GM18858 (cell line): ENCODE data around the gene NDUFAF2.
"Not testable (repeated sequence)": the region's sequence is repeated elsewhere in the genome, so short reads cannot be mapped to it uniquely, and the experiment has no call there.

Experiments
- ATAC-seq: cut with Tn5 transposase; IDR thresholded peaks from one replicate; pipeline ENCODE4 v1.9.1; 2021; ENCODE audit not compliant: unreplicated experiment

The NDUFAF2 gene

GRCh38 chr5:61047346-61047745, 102.3 kb downstream of the NDUFAF2 start:
- no peak for ATAC-seq

- no peak for ATAC-seq
These were observed 103.5 kb downstream of the NDUFAF2 start for GRCh38 chr5:61048534-61048933.

DNA sequence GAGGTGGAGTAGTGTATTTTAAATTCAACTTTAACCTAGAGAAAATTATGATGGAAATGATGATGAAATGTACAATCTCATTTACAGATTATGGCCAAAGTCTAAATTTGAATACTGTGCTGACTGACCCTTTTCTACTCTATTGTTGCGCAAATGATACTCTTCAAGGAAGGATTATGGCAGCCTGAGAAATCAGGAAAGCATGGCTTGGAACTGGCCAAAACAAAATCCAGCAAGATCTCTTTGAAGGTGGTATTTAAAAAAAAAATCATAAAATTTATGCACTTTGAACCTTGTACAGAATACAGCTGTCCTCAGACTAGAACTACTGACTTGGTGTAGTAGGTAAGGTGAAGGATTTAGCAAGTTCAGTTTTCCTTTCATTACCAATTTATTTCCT, 105.3 kb downstream of the NDUFAF2 start:
- no peak for ATAC-seq

DNA sequence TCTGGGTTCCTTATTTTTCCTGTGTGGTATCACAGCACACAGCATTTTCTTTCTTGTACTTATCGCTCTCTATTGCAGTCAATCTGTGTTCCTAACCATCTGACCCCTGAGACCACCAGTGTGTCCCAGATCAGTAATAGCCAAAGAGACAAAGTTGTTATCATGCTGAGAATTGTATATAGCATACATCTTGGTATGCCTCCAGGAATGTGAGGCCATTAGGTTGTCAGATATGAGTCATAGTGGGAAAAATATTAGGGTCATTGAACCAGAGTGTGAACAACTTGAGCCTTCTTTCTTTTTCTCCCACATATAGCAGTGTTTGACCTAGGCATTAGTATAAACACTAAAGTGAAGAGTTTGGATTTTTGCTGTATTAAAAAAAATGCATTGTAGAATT, 106.3 kb downstream of the NDUFAF2 start:
- ATAC-seq: no peak

GRCh38 chr5:61052882-61053281, 107.9 kb downstream of the NDUFAF2 start:
- ATAC-seq: no peak

- ATAC-seq: no peak
These were observed 108.9 kb downstream of the NDUFAF2 start for GRCh38 chr5:61053937-61054336.

GRCh38 chr5:61055434-61056006, 110.5 kb downstream of the NDUFAF2 start:
- ATAC-seq: no peak

GRCh38 chr5:61059499-61059898, 114.5 kb downstream of the NDUFAF2 start:
- no peak for ATAC-seq

- no peak for ATAC-seq
These were observed 124.1 kb downstream of the NDUFAF2 start for GRCh38 chr5:61069150-61069549.

DNA sequence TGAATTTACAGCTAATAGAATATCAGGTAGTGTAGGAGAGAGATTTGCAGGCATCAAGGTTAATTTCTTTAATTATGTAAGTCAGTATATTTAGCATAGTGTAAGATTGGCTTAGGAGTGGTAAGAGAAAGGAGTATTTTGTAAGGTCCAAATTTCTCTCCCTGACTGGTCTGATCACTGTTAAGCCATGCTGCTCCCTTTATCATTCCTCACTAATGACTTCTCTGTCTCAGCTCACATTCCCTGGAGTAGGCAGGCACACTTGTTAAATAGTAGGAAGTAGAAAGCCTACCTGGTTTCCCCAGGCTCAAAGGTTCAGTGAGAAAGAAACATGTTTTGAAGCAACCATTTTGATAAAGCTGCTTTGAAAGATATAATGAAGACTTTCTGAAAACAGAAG, 126.5 kb downstream of the NDUFAF2 start:
- ATAC-seq: no peak

DNA sequence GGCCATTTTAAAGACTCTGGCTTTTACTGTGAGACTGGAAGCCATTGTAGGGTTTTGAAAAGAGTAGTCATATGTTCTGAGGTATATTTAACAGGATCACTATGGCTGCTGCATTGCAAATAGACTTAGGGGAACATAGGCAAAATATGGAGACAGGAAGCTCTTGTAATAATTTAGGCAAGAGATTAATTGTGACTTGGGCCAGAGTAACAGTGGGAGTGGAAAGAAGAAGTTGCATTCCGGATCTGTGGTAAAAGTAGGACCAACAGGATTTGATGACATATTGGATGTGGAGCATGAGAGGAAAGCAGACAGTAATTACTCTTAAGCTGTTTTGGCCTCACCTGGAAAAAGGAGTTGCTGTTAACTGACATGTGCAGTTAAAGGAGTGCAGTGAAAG, 131.6 kb downstream of the NDUFAF2 start:
- ATAC-seq: no peak

DNA sequence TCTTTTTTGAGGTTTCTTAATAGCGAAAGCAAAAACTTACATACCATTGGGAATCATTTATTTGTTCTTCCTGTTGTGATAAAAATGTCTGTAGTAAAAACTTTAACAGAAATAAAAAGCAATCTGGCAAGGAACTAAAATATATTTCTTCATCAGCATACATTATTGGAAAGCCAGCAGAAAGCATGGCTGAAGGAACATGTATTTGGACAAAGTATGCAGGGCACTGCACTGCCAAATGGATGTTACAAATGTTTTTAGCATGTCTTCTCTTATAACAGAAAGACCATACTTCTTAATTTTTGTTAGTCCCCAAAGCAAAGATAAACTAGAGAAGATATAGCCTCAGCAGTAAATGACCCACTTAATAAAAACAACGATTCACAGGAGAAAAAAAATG, 136.7 kb downstream of the NDUFAF2 start:
- no peak for ATAC-seq

- ATAC-seq: no peak
These were observed 137.7 kb downstream of the NDUFAF2 start for GRCh38 chr5:61082516-61083280.

DNA sequence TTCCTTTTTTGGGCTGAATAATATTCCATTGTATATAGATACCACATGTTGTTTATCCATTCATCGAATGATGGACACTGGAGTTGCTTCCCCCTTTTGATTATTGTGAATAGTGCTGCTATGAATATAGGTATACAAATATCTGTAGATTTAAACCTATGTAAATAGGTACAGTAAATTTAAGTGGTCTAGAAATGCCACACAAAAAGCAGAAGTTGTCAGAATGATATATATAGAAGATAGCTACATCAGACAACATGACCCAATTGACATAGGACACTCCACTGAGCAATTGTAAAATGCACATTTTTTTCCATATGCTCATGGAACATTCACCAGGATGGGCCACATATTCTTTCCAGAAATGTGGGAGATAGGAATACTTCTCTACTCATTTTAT, 139.7 kb downstream of the NDUFAF2 start:
- no peak for ATAC-seq

DNA sequence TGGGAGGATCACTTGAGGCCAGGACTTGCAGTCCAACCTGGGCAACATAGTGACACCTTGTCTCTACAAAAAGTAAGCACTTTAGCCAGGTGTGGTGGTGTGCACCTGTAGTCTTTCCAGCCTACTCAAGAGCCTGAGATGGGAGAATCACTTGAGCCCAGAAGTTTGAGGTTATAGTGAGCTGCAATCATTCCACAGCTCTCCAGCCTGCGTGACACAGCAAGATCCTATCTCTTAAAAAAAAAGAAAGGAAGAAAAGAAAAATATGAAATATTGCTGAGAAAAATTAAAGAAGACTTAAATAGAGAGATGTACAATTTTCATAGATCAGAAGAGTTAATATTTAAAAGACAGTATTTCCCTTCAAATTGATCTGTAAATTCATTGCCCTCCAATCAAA, 140.9 kb downstream of the NDUFAF2 start:
- ATAC-seq: no peak

DNA sequence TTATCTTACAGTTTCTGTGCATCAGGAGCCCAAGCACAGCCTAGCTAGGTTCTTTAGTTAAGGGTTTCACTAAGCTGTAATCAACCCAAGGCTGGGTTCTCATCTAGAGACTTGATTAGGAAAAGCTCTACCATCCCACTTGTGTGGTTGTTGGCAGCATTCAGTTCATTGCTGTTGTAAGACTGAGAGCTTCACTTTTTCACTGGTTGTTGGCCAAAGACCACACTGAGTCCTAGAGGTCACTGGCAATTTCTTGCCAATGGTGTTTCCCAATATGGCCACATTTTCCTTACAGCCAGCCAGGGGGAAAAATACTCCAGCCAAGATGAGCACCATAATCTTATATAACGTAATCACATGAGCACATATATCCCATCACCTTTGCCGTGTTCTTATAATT, 142.9 kb downstream of the NDUFAF2 start:
- ATAC-seq: no peak

GRCh38 chr5:61089351-61089750, 144.3 kb downstream of the NDUFAF2 start:
- ATAC-seq: no peak

- ATAC-seq: not testable (repeated sequence)
These were observed 148.2 kb downstream of the NDUFAF2 start for GRCh38 chr5:61093046-61093771.

GRCh38 chr5:61097465-61097864, 152.5 kb downstream of the NDUFAF2 start:
- ATAC-seq: no peak

GRCh38 chr5:61098251-61098995, 153.4 kb downstream of the NDUFAF2 start:
- no peak for ATAC-seq

GRCh38 chr5:61100437-61100836, 155.4 kb downstream of the NDUFAF2 start:
- no peak for ATAC-seq
